Activated CD4-positive, alpha-beta T cell treated with anti-CD3 and anti-CD28 coated beads for 36 hours (primary cell): ENCODE data around the gene RFC1. TPM values are rescaled to one million over a fixed set of nuclear protein-coding genes. Genes with fewer than 3 reads are reported as not detected.
"Not testable (repeated sequence)": the region's sequence is repeated elsewhere in the genome, so short reads cannot be mapped to it uniquely, and the experiment has no call there.

Experiments
- ATAC-seq: fragments of 200-7000 bp; cut with Tn5 transposase; one replicate; pipeline ENCODE4 v1.10.0; 2021; ENCODE audit warnings: mild to moderate bottlenecking, moderate library complexity
- CTCF ChIA-PET: fragments of 350-600 bp; sonication (Branson Sonifier 250); formaldehyde crosslinking; loops from one replicate; lab custom pipeline; 2021; ENCODE audit warnings: antibody characterized with exemption; lab: Charles Lee
- POLR2A ChIA-PET: fragments of 350-600 bp; sonication (Branson Sonifier 250); formaldehyde crosslinking; loops from one replicate; lab custom pipeline; 2021; ENCODE audit warnings: antibody characterized with exemption, inconsistent platforms; lab: Charles Lee
- DNase-seq: peaks from one replicate; pipeline ENCODE4 v3.0.0-alpha.2; 2020
- H3K27ac Mint-ChIP-seq: one replicate; pipeline ENCODE4 v1.8.0; 2021; ENCODE audit warnings: mixed read lengths
- H3K27me3 Mint-ChIP-seq: one replicate; pipeline ENCODE4 v1.8.0; 2021; ENCODE audit warnings: mixed read lengths
- H3K36me3 Mint-ChIP-seq: one replicate; pipeline ENCODE4 v1.8.0; 2021; ENCODE audit warnings: low read depth, mixed read lengths
- H3K4me1 Mint-ChIP-seq: one replicate; pipeline ENCODE4 v1.8.0; 2021; ENCODE audit warnings: mixed read lengths
- H3K4me3 Mint-ChIP-seq: one replicate; pipeline ENCODE4 v1.8.0; 2021; ENCODE audit warnings: mild to moderate bottlenecking, moderate library complexity, mixed read lengths
- H3K9me3 Mint-ChIP-seq: one replicate; pipeline ENCODE4 v1.8.0; 2021; ENCODE audit warnings: low read depth, mixed read lengths
- intact Hi-C, 2 experiments: fragments of 100-400 bp; cut with DNase I in 1 of 2; cut with micrococcal nuclease in 1 of 2; formaldehyde crosslinking; loops; one replicate each; pipeline versions ENCODE4 v1.14.2 to v1.15.1; 2022 to 2024; cut with DNase I, micrococcal nuclease
- total RNA-seq, 2 experiments: library from RNA; stranded (reverse); gene quantifications; one replicate each; pipeline ENCODE4 v1.2.3, GENCODE V29; 2021

RFC1 gene
- total RNA-seq, result 100 to 1,000 TPM; 112 to 216 TPM

GRCh38 chr4:39365830-39366771 lies at the start of gene RFC1:
RFC1 (minus strand) TSS chr4:39366362; CDS start chr4:39366241, 121 bp downstream.
- Mint-ChIP-seq H3K27ac (peak within 1 kb of the TSS; percentile 97), H3K4me1 (peaks cover 32% of the 10 kb centered on the region), H3K4me3 (peak within 1 kb of the TSS; percentile 98), H3K9me3 (peaks cover 2% of the 10 kb centered on the region), H3K36me3 (peaks cover 29% of the 10 kb centered on the region), H3K27me3 (no peaks in the 10 kb centered on the region)
- DNase-seq (peak; percentile 97), ATAC-seq (peak; percentile 90)
- intact Hi-C loops, result loop anchor here (1.0 to 5.0 kb wide), 8 partner anchors 13 to 611 kb away; partner anchors contain the start of genes PDS5A (in 1 of the 2), RPL9 (in 1 of the 2), UBE2K (in 1 of the 2) and UGDH (in 1 of the 2)
- CTCF ChIA-PET, result interaction anchor here (0.6 to 4.3 kb wide), 7 partner anchors 9 to 103 kb away, joined by 3 to 30 read pairs (median 3); no protein-coding TSS in a partner anchor
- POLR2A ChIA-PET, result interaction anchor here (0.7 to 2.9 kb wide), 9 partner anchors 9 to 608 kb away, joined by 3 to 23 read pairs (median 6); partner anchors contain the start of genes LIAS, RPL9 and UGDH

GRCh38 chr4:39415678-39416283 lies 49.6 kb upstream of the RFC1 start:
- H3K36me3 Mint-ChIP-seq, result no peaks in the 10 kb centered on the region
- no peak overlapping the region for H3K27ac Mint-ChIP-seq
- CTCF ChIA-PET, result no interaction called here
- POLR2A ChIA-PET, result no interaction called here
- H3K4me1 Mint-ChIP-seq, result no peaks in the 10 kb centered on the region
- no peak overlapping the region for H3K4me3 Mint-ChIP-seq
- ATAC-seq (no peak), DNase-seq (no peak)
- no peaks in the 10 kb centered on the region for H3K9me3 Mint-ChIP-seq
- intact Hi-C loops, result no loop called here
- no peaks in the 10 kb centered on the region for H3K27me3 Mint-ChIP-seq

- intact Hi-C loops, H3K27ac Mint-ChIP-seq, ATAC-seq: not testable (repeated sequence)
These were observed 45.4 kb upstream of the RFC1 start for GRCh38 chr4:39411561-39411960.

GRCh38 chr4:39410415-39410814 lies 44.3 kb upstream of the RFC1 start:
- Mint-ChIP-seq H3K27ac (no peak overlapping the region), H3K9me3 (no peaks in the 10 kb centered on the region), H3K4me3 (no peak overlapping the region), H3K4me1 (no peaks in the 10 kb centered on the region), H3K27me3 (no peaks in the 10 kb centered on the region), H3K36me3 (no peaks in the 10 kb centered on the region)
- CTCF ChIA-PET, result no interaction called here
- intact Hi-C loops, result no loop called here
- DNase-seq, result no peak
- ATAC-seq, result no peak
- POLR2A ChIA-PET, result interaction anchor here (0.5 kb wide), 1 partner anchor 1278 kb away, joined by 3 read pairs; no protein-coding TSS in a partner anchor

More at GRCh38 chr4:39411561-39411960, 45.4 kb upstream of the RFC1 start:
- H3K27me3 Mint-ChIP-seq, H3K4me3 Mint-ChIP-seq, H3K4me1 Mint-ChIP-seq, DNase-seq, H3K36me3 Mint-ChIP-seq, H3K9me3 Mint-ChIP-seq: not testable (repeated sequence)
- ChIA-PET POLR2A (interaction anchor here (0.7 kb wide), 1 partner anchor 1380 kb away, joined by 3 read pairs; no protein-coding TSS in a partner anchor), CTCF (interaction anchor here (0.6 kb wide), 1 partner anchor 8 kb away, joined by 3 read pairs; no protein-coding TSS in a partner anchor)

GRCh38 chr4:39407584-39407885 lies 41.4 kb upstream of the RFC1 start:
- POLR2A ChIA-PET, result no interaction called here
- H3K9me3 Mint-ChIP-seq, result no peaks in the 10 kb centered on the region
- CTCF ChIA-PET, result interaction anchor here (1.2 to 1.6 kb wide), 4 partner anchors 9 to 78 kb away, joined by 3 to 6 read pairs (median 4); no protein-coding TSS in a partner anchor
- H3K36me3 Mint-ChIP-seq, result no peaks in the 10 kb centered on the region
- no peak overlapping the region for H3K4me3 Mint-ChIP-seq
- no peak overlapping the region for H3K27ac Mint-ChIP-seq
- no peaks in the 10 kb centered on the region for H3K27me3 Mint-ChIP-seq
- intact Hi-C loops, result no loop called here
- DNase-seq (no peak), ATAC-seq (no peak)
- no peaks in the 10 kb centered on the region for H3K4me1 Mint-ChIP-seq

GRCh38 chr4:39406763-39407583 lies 40.8 kb upstream of the RFC1 start, which contains the start of gene KLB:
KLB (plus strand) TSS chr4:39406930; CDS start chr4:39406950, 20 bp downstream.
- CTCF ChIA-PET, result interaction anchor here (1.2 to 1.6 kb wide), 4 partner anchors 8 to 78 kb away, joined by 3 to 6 read pairs (median 4); no protein-coding TSS in a partner anchor
- intact Hi-C loops, result no loop called here
- POLR2A ChIA-PET, result no interaction called here
- Mint-ChIP-seq H3K4me3 (no peak within 1 kb of the TSS), H3K27ac (no peak within 1 kb of the TSS), H3K4me1 (no peaks in the 10 kb centered on the region), H3K9me3 (no peaks in the 10 kb centered on the region), H3K36me3 (no peaks in the 10 kb centered on the region), H3K27me3 (no peaks in the 10 kb centered on the region)
- no peak for DNase-seq
- ATAC-seq, result no peak

GRCh38 chr4:39401640-39402039 lies 35.5 kb upstream of the RFC1 start:
- H3K36me3 Mint-ChIP-seq, CTCF ChIA-PET, H3K27me3 Mint-ChIP-seq, POLR2A ChIA-PET, H3K4me3 Mint-ChIP-seq, ATAC-seq, H3K9me3 Mint-ChIP-seq, H3K4me1 Mint-ChIP-seq, intact Hi-C loops, H3K27ac Mint-ChIP-seq, DNase-seq: not testable (repeated sequence)

- Mint-ChIP-seq H3K4me3 (no peak overlapping the region), H3K27ac (no peak overlapping the region), H3K9me3 (no peaks in the 10 kb centered on the region), H3K27me3 (peaks cover 3% of the 10 kb centered on the region), H3K4me1 (no peaks in the 10 kb centered on the region), H3K36me3 (no peaks in the 10 kb centered on the region)
- DNase-seq (no peak), ATAC-seq (no peak)
- intact Hi-C loops, result no loop called here
- CTCF ChIA-PET, result interaction anchor here (0.7 kb wide), 1 partner anchor 79 kb away, joined by 3 read pairs; no protein-coding TSS in a partner anchor
- POLR2A ChIA-PET, result no interaction called here
These were observed 28.5 kb upstream of the RFC1 start for GRCh38 chr4:39394706-39395105.

GRCh38 chr4:39390603-39391002 lies 24.4 kb upstream of the RFC1 start:
- DNase-seq (no peak), ATAC-seq (no peak)
- POLR2A ChIA-PET, result no interaction called here
- CTCF ChIA-PET, result no interaction called here
- Mint-ChIP-seq H3K27me3 (peaks cover 3% of the 10 kb centered on the region), H3K36me3 (no peaks in the 10 kb centered on the region), H3K4me3 (no peak overlapping the region), H3K4me1 (no peaks in the 10 kb centered on the region), H3K9me3 (no peaks in the 10 kb centered on the region), H3K27ac (no peak overlapping the region)
- intact Hi-C loops, result no loop called here

- H3K4me3 Mint-ChIP-seq, result no peak overlapping the region
- CTCF ChIA-PET, result no interaction called here
- peaks cover 14% of the 10 kb centered on the region for H3K27me3 Mint-ChIP-seq
- ATAC-seq, result no peak
- no peak overlapping the region for H3K27ac Mint-ChIP-seq
- DNase-seq, result no peak
- no peaks in the 10 kb centered on the region for H3K36me3 Mint-ChIP-seq
- POLR2A ChIA-PET, result no interaction called here
- H3K4me1 Mint-ChIP-seq, result no peaks in the 10 kb centered on the region
- intact Hi-C loops, result no loop called here
- peaks cover 6% of the 10 kb centered on the region for H3K9me3 Mint-ChIP-seq
These were observed 18.4 kb upstream of the RFC1 start for GRCh38 chr4:39384563-39384962.
